Measurements from ENCODE around the gene RBM15. TPM values are rescaled to one million over a fixed set of nuclear protein-coding genes. Genes with fewer than 3 reads are reported as not detected.
A peak's percentile ranks its signal among the peaks of the same experiment; 100 is the strongest.

The RBM15 gene
- polyA plus RNA-seq, 1 donor from 2014 or later: 16.9 TPM

DNA sequence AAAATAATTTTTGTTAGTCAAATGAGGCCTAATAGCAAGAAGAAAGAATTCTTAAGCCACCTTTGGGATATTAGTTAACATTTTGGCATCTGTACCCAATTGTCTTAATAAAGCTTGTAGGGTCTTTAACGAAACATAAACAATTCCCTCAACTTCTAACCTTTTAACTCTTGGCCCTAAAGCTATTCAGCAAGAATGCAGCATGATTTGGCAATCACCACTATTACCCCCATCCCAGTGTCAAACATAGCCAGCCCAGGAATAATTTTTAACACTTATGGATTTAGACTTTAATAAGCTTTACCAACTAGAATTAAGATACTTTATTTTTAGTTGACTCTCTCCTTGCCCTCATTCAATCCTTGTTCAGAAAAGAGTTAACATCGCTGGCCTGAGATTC is 54.1 kb downstream of the RBM15 start:
- Mint-ChIP-seq H3K9me3 (no peaks in the 10 kb centered on the region), H3K27me3 (no peaks in the 10 kb centered on the region), H3K27ac (no peak overlapping the region), H3K36me3 (peaks cover 2% of the 10 kb centered on the region), H3K4me1 (peaks cover 0 to 5% (median 3%) of the 10 kb centered on the region in 3 donors), H3K4me3 (no peak overlapping the region)

DNA sequence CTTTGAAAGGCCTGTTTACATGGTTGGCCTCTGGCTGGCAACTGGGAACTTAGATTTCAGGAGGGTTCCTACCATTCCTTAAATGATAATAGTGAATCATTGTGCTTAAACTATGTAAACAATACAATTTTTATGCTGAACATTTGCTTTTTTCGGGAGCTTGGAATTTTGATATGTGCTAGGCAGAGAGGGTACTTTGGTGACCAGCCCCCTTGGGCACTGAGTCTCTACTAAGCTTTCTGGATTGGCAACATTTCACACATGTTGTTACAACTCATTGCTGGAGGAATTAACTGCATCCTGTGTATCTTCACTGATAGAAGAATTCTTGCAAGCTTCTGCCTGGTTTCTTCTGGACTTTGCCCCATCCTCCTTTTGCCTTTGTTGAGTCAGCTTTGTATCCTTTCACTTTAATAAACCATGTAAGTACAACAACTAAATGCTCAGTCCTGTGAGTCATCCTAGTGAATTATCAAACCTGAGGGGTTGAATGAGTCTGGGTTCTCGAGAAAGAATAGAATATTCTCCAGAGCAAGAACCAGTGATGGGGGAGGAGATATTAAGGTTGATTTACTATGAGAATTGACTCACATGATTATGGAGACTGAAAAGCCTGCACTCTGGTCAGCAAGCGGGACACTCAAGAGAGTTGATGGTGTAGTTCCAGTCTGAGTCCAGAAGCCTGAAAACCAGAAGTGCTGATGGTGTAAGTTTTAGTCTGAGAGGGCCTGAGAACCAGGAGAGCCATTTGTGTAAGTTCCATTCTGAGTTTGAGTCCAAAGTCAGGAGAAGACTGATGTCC is 54.7 kb downstream of the RBM15 start:
- peaks cover 0 to 5% (median 3%) of the 10 kb centered on the region in 3 donors for H3K4me1 Mint-ChIP-seq
- no peaks in the 10 kb centered on the region for H3K9me3 Mint-ChIP-seq
- H3K36me3 Mint-ChIP-seq: peaks cover 2% of the 10 kb centered on the region
- no peaks in the 10 kb centered on the region for H3K27me3 Mint-ChIP-seq
- H3K4me3 Mint-ChIP-seq: no peak overlapping the region
- peak overlapping the region in 2 of 3 donors; percentile 33 to 58 for H3K27ac Mint-ChIP-seq

DNA sequence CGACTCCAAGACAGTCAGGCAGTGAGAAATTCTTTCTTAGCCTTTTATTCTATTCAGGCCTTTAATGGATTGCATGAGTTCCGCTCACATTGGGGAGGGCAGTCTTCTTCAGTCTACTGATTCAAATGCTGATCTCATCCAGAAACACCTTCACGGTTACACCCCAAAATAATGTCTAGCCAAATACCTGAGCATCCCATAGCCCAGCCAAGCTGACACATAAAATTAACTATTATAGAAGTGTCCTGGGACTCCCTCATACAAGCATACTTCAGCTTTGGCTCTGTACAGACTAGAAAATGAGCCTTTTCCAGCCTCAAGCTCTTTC is 55.3 kb downstream of the RBM15 start:
- Mint-ChIP-seq H3K27me3 (no peaks in the 10 kb centered on the region), H3K27ac (peak overlapping the region in 2 of 3 donors; percentile 33 to 58), H3K9me3 (no peaks in the 10 kb centered on the region), H3K4me1 (peaks cover 0 to 1% (median under 1%) of the 10 kb centered on the region in 3 donors), H3K4me3 (no peak overlapping the region), H3K36me3 (peaks cover 2% of the 10 kb centered on the region)

Other genes starting within 250 kb of the RBM15 start
- gene UBL4B, start 226.9 kb upstream of the RBM15 start, polyA plus RNA-seq: not detected
- not detected for gene SLC6A17, start 188.9 kb upstream of the RBM15 start, polyA plus RNA-seq
- gene KCNC4, start 129.1 kb upstream of the RBM15 start, polyA plus RNA-seq: 1.8 TPM
- gene SLC16A4, start 51.6 kb downstream of the RBM15 start, polyA plus RNA-seq: 3.6 TPM
- gene LAMTOR5, start 68.3 kb downstream of the RBM15 start, polyA plus RNA-seq: 366 TPM
- gene PROK1, start 111.8 kb downstream of the RBM15 start, polyA plus RNA-seq: not detected
- gene KCNA10, start 179.8 kb downstream of the RBM15 start, polyA plus RNA-seq: not detected

Data from IgD-negative memory B cell (primary cell).